ENCODE results near the gene KCNQ4.

Gene KCNQ4

GRCh38 chr1:40818264-40818961 is 34.8 kb downstream of the KCNQ4 start:
- H3K4me3 ChIP-seq (ENCODE audit: low read depth, low read length): peak overlapping the region; percentile 57

DNA sequence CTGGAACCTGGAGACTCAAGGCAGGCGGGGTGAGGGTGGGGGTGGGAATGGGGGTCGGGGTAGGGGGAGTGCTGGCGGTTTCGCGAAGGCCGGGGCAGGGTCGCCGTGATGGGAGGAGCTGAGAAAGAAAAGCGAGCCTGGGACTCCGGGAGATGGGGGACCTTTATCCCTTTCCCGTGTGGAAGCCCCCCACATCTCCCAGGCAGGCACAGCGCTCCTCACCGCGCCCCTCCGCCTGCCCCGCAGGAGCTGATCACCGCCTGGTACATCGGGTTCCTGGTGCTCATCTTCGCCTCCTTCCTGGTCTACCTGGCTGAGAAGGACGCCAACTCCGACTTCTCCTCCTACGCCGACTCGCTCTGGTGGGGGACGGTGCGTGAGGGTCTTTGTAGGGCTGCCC is 35.5 kb downstream of the KCNQ4 start:
- H3K4me3 ChIP-seq (ENCODE audit: low read depth, low read length): peak overlapping the region; percentile 17

DNA sequence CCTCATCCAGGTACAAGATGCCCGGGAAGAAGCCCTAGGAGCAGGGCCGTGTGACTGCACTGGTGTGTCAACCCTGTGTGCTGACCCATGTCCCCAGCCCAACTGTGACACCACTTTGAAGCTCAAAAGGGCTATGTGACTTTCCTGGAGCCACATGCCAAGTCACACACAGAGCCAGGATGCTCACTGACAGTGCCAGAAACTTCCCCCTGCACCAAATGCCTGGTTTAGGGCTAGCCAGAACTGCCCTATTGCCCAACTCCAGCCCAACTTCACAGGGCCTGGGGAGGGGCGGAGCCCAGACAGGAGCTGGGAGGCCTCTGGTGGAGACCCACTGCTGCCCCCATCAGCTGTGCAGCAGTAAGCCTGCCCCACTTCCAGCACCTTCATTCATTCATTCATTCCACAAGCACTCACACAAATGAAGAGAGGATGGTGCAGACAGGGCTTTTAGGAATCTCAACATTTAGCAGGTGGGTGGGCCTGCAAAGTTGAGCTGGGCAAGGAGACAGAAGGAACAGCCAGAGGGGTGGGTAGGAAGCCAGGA is 36.7 kb downstream of the KCNQ4 start:
- no peak overlapping the region for H3K4me3 ChIP-seq (ENCODE audit: low read depth, low read length)

DNA sequence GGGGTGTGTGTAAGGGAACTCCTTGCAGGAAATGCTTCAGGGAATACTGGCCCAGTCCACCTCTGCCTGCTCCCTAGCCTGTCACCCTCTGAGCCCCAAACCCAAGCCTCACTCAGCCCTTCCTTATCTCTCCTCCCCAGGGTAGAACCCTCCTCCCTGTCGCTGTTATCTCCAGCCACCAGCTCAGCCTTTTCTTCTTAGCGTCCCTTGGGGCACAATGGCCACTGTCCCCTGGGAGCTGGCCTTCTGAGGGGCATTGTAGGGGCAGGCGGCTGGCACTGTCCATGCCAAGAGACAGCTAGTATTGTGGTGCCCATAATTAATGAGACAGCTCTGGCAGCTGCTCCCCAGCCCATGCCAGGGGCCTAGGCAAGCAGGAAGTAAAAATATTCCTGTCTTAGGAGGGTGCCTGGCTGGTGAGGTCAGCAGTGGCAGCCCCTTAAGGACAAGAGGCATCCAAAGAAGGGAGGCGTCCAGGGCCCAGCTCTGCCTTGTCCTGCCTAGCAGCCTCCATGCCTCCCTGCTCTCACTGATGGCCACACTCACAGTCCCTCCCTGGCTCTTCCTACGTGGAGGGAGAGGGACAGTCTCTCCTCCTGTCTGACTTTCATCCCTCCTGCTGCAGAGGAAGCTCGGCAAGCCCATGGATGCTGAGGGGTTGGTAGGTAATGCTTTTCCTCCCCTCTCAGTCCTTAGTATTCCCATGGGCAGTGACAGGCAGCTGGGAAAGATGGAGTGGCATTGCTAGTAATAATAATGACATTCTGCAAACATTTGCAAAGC is 37.5 kb downstream of the KCNQ4 start:
- H3K4me3 ChIP-seq (ENCODE audit: low read depth, low read length): no peak overlapping the region

DNA sequence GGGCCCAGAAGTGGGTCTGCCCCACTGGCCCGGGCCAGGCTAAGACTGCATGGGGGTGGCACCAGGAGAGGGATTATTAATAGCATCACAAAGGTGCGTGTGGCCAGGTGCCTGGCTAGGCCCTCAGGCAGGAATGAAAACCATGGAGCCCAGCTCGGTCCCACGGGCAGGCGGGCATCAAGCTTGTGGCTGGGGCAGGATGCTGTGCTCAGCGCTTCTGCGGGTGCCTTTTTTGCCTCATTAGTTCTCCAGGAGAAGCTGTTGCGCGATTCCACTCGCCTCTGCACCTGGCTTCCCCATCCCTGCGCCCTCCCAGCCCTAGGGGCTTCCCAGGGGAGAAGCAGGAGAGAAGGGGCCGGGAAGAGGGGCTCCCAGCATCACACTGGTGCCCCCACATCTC is 39.3 kb downstream of the KCNQ4 start:
- no peak overlapping the region for H3K4me3 ChIP-seq (ENCODE audit: low read depth, low read length)

DNA sequence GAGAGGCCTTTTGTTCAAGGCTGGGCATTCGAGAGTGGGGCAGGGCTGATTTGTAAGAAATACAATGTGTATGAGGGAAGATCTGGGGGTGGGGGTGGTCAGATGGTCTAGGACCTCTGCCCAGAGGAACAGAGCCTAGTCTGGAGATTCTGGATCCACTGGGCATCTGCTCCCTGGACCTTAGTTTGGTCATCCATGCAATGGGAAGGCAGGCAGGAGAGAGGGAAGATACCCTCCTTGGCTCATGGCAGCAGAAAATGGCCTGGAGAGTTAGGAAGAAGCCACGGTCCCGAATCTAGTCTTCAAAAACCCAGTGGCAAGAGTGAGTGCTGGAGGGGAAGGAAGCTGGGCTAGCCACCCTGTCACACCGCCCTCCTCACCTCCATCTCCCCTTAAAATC is 39.8 kb downstream of the KCNQ4 start:
- H3K4me3 ChIP-seq (ENCODE audit: low read depth, low read length): no peak overlapping the region

DNA sequence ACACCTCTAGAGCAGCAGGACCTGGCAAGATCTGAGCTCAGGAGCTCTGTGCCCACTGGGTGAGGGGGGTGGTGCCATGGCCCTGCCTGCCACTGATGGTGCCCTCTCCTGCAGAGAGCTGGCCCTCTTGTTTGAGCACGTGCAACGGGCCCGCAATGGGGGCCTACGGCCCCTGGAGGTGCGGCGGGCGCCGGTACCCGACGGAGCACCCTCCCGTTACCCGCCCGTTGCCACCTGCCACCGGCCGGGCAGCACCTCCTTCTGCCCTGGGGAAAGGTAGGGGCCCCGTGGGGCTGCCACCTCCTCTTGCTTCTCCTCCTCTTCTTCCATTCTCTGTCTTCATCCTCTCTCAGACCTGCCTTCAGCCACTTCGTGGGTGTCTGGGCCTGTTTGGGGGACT is 40.4 kb downstream of the KCNQ4 start:
- H3K4me3 ChIP-seq (ENCODE audit: low read depth, low read length): no peak overlapping the region

- no peak overlapping the region for H3K4me3 ChIP-seq (ENCODE audit: low read depth, low read length)
Observed at GRCh38 chr1:40824591-40825434, 41.2 kb downstream of the KCNQ4 start.

- H3K4me3 ChIP-seq (ENCODE audit: low read depth, low read length): no peak overlapping the region
Observed at GRCh38 chr1:40825435-40825788, 41.8 kb downstream of the KCNQ4 start.

- no peak overlapping the region for H3K4me3 ChIP-seq (ENCODE audit: low read depth, low read length)
Observed at GRCh38 chr1:40825996-40826395, 42.4 kb downstream of the KCNQ4 start.

- no peak overlapping the region for H3K4me3 ChIP-seq (ENCODE audit: low read depth, low read length)
Observed at GRCh38 chr1:40829631-40830245, 46.2 kb downstream of the KCNQ4 start.

- H3K4me3 ChIP-seq (ENCODE audit: low read depth, low read length): no peak overlapping the region
Observed at GRCh38 chr1:40830419-40830943, 46.9 kb downstream of the KCNQ4 start.

GRCh38 chr1:40831001-40831732 is 47.6 kb downstream of the KCNQ4 start:
- H3K4me3 ChIP-seq (ENCODE audit: low read depth, low read length): no peak overlapping the region

DNA sequence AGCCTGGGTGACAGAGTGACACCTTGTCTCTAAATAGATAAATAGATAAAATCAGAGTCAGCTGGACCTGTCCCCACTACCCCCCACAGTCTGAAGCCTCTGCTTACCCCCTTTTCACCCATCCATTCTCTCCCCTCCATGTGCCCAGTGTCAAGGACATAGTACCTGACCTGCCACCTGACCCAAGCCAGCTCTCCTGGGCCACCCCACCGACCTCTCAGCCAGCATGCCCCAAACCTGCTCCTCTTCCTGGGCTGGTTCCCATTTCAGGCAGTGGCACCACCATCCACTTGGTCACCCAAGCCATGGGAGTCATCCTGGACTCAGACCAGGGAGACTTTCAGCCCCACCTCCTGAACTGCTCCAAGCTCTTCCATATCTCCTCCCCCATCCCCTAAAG is 50.4 kb downstream of the KCNQ4 start:
- no peak overlapping the region for H3K4me3 ChIP-seq (ENCODE audit: low read depth, low read length)

- no peak overlapping the region for H3K4me3 ChIP-seq (ENCODE audit: low read depth, low read length)
Observed at GRCh38 chr1:40834968-40835545, 51.5 kb downstream of the KCNQ4 start.

DNA sequence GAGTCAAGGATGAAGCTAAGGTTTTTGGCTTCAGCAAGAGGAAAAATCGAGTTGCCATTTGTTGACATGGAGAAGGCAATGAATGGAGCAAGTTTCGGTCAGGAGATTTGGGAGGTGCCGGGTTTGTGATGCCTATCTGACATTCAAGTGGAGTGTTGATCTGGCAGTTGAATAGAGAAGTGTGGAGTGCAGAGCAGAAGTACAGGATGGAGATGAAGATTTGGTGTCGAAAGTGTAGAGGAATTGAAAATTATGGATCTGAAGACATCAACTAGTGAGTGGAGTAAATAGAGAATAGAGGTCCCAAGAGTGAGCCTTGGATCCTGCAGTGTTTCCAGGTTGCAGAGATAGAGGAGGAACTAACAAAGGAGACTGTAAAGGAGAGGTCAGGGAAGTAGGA is 52.7 kb downstream of the KCNQ4 start:
- H3K4me3 ChIP-seq (ENCODE audit: low read depth, low read length): no peak overlapping the region

DNA sequence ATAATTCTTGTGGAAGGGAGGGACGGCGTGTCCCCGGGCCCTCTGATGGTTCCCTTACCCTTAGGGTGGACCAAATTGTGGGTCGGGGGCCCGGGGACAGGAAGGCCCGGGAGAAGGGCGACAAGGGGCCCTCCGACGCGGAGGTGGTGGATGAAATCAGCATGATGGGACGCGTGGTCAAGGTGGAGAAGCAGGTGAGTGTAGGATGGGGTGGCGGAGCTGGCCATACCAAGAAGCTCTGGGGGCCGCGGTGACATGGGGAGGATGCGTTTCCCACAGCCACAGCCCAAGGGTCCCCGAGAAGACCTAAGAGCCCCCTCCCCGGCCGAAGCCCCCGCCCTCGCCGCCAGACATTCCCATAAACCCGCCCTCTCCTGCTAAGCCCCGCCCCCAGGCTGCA is 54.0 kb downstream of the KCNQ4 start:
- H3K4me3 ChIP-seq (ENCODE audit: low read depth, low read length): no peak overlapping the region

DNA sequence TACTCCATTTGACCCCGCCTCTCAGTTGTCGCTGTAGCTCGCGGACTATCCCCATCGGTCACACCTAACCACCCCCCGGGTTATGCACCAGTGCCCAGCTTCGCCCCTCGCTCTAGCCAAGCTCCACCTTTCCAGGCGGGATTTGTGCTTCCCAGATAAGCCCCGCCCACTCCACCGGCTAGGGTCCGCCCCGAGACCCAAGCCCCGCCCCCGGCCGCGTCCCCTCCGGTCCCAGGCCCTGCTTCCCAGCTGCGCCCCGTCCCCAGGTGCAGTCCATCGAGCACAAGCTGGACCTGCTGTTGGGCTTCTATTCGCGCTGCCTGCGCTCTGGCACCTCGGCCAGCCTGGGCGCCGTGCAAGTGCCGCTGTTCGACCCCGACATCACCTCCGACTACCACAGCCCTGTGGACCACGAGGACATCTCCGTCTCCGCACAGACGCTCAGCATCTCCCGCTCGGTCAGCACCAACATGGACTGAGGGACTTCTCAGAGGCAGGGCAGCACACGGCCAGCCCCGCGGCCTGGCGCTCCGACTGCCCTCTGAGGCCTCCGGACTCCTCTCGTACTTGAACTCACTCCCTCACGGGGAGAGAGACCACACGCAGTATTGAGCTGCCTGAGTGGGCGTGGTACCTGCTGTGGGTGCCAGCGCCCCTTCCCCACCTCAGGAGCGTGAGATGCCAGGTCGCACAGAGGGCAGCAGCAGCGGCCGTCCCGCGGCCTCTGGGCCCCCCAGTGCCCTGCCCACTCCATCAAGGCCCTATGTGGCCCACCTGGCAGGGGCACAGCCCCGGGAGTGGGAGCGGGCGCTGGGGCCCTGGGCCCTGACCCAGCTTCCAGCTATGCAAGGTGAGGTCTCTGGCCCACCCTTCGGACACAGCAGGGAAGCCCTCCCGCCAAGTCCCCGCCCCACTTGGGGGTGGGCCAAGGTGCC is 54.7 kb downstream of the KCNQ4 start:
- H3K4me3 ChIP-seq (ENCODE audit: low read depth, low read length): no peak overlapping the region

All from iPS-11a (cell line).